ENCODE measurements around the gene CTNNA1.
A peak's percentile ranks its signal among the peaks of the same experiment; 100 is the strongest.

DNA sequence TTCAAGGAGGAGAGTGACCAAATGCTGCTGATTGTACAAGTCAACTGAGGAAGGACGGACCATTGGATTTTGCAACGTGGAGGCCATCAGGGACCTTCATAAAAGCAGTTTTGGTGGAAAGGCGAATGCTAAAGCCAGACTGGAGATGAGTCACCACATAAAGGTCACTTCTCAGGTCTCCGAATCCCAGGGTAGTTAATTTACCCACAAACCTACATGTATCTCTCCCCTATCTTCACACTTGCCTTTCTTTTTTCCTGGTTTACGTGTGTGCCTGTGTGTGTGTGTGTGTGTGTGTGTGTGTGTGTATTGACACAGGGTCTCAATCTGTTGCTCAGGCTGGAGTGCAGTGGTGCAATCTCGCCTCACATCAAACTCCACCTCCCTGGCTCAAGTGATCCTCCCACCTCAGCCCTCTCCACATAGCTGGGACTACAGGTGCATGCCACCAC is 4.6 kb upstream of the CTNNA1 start:
- TF ChIP-seq THRAP3 (IDR thresholded peaks at IDR 0.05; ENCODE audit: borderline replicate concordance) (no peak), RBM15 (IDR thresholded peaks at IDR 0.05; ENCODE audit: insufficient read depth, low read length) (no peak), EZH2 (IDR thresholded peaks at IDR 0.05; ENCODE audit: borderline replicate concordance, low read depth, low read length) (no peak), POLR2AphosphoS5 (IDR thresholded peaks at IDR 0.05; ENCODE audit: control insufficient read depth, insufficient read depth, low read depth, low read length) (no peak), ELF1 (tag; IDR thresholded peaks at IDR 0.05) (no peak), RUNX1 (IDR thresholded peaks at IDR 0.05; ENCODE audit: low read depth) (no peak), JUND (IDR thresholded peaks at IDR 0.05; ENCODE audit: borderline replicate concordance, low read depth, low read length) (peak; percentile 87), JUND (tag; IDR thresholded peaks at IDR 0.05; ENCODE audit: borderline replicate concordance, low read depth, low read length) (peak; percentile 90; the same call in 2 of the 3 replicates), CCAR2 (IDR thresholded peaks at IDR 0.05; ENCODE audit: low read depth, low read length) (no peak), DMBX1 (CRISPR knock-in tag; IDR thresholded peaks at IDR 0.05; ENCODE audit: borderline replicate concordance) (no peak)
- TF ChIP-seq, protein P1, sequence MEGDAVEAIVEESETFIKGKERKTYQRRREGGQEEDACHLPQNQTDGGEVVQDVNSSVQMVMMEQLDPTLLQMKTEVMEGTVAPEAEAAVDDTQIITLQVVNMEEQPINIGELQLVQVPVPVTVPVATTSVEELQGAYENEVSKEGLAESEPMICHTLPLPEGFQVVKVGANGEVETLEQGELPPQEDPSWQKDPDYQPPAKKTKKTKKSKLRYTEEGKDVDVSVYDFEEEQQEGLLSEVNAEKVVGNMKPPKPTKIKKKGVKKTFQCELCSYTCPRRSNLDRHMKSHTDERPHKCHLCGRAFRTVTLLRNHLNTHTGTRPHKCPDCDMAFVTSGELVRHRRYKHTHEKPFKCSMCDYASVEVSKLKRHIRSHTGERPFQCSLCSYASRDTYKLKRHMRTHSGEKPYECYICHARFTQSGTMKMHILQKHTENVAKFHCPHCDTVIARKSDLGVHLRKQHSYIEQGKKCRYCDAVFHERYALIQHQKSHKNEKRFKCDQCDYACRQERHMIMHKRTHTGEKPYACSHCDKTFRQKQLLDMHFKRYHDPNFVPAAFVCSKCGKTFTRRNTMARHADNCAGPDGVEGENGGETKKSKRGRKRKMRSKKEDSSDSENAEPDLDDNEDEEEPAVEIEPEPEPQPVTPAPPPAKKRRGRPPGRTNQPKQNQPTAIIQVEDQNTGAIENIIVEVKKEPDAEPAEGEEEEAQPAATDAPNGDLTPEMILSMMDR (IDR thresholded peaks at IDR 0.05 in 2 of 3, conservative IDR thresholded peaks at IDR 0.05 in 1 of 3; ENCODE audit: insufficient read depth in 2 of 3, low read depth in 1 of 3, low read length in 3 of 3) = no peak
- TF ChIP-seq, protein P2, sequence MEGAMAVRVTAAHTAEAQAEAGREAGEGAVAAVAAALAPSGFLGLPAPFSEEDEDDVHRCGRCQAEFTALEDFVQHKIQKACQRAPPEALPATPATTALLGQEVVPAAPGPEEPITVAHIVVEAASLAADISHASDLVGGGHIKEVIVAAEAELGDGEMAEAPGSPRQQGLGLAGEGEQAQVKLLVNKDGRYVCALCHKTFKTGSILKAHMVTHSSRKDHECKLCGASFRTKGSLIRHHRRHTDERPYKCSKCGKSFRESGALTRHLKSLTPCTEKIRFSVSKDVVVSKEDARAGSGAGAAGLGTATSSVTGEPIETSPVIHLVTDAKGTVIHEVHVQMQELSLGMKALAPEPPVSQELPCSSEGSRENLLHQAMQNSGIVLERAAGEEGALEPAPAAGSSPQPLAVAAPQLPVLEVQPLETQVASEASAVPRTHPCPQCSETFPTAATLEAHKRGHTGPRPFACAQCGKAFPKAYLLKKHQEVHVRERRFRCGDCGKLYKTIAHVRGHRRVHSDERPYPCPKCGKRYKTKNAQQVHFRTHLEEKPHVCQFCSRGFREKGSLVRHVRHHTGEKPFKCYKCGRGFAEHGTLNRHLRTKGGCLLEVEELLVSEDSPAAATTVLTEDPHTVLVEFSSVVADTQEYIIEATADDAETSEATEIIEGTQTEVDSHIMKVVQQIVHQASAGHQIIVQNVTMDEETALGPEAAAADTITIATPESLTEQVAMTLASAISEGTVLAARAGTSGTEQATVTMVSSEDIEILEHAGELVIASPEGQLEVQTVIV (CRISPR knock-in tag; IDR thresholded peaks at IDR 0.05; ENCODE audit: borderline replicate concordance) = no peak

Data from K562 (cell line).